Epithelial cell of esophagus (primary cell): ENCODE data around the gene MACROD2.

Experiments used
- DNase-seq: peaks from one replicate; pipeline ENCODE4 v3.0.0; 2010; ENCODE audit warnings: low read depth
- H3K4me3 ChIP-seq: 2 replicates; pipeline ENCODE4 v1.5.1; 2011; ENCODE audit warnings: mild to moderate bottlenecking, low read length, control low read depth
- TF ChIP-seq, protein P1 (sequence below): IDR thresholded peaks from 2 replicates; pipeline ENCODE4 v1.5.1; 2011; ENCODE audit warnings: low read depth, mild to moderate bottlenecking, low read length, control low read depth, inconsistent platforms; ENCODE audit not compliant: insufficient read depth; ENCODE audit errors: missing control alignments

The MACROD2 gene

DNA sequence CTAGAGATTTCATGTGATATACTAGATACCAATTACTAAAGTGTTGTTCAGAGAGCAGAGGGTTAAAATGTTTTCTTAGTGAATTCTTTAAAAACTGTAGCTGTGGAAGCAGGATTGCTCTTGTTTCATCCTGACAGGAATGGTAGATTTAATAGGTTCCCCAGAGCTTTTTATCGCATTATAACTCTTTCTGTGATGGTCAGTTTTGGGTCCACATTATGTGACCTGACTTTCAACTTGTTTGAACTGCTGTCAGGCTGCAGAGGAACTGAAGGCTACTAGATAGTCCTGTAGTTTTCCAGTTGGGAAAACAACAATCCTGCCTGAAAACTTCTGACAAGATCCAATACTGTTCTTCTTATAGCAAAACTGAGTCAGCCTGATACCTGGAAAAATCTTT lies 671.4 kb downstream of the MACROD2 start:
- TF ChIP-seq, protein P1, sequence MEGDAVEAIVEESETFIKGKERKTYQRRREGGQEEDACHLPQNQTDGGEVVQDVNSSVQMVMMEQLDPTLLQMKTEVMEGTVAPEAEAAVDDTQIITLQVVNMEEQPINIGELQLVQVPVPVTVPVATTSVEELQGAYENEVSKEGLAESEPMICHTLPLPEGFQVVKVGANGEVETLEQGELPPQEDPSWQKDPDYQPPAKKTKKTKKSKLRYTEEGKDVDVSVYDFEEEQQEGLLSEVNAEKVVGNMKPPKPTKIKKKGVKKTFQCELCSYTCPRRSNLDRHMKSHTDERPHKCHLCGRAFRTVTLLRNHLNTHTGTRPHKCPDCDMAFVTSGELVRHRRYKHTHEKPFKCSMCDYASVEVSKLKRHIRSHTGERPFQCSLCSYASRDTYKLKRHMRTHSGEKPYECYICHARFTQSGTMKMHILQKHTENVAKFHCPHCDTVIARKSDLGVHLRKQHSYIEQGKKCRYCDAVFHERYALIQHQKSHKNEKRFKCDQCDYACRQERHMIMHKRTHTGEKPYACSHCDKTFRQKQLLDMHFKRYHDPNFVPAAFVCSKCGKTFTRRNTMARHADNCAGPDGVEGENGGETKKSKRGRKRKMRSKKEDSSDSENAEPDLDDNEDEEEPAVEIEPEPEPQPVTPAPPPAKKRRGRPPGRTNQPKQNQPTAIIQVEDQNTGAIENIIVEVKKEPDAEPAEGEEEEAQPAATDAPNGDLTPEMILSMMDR = no peak
- DNase-seq = no peak
- H3K4me3 ChIP-seq = no peak overlapping the region

DNA sequence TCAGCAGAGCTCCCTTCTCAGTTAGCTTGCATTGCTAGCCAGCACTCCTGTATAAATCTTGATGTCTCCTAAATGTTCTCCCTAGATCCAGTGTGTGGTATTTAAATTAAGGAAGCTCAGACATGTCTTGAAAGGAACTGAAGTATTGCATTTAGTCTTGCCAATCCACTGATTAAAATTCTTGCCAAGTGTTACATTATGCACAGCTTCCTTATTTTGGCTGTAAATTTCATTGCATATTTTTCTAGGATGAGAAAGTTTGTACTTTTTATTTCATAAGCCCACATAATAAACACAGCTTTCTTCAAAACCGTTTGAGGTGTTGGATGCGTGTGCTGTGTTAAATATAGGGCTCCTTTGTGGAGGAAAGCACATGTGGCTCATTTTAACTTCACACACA lies 671.9 kb downstream of the MACROD2 start:
- no peak for DNase-seq
- no peak overlapping the region for H3K4me3 ChIP-seq
- TF ChIP-seq, protein P1 = no peak

DNA sequence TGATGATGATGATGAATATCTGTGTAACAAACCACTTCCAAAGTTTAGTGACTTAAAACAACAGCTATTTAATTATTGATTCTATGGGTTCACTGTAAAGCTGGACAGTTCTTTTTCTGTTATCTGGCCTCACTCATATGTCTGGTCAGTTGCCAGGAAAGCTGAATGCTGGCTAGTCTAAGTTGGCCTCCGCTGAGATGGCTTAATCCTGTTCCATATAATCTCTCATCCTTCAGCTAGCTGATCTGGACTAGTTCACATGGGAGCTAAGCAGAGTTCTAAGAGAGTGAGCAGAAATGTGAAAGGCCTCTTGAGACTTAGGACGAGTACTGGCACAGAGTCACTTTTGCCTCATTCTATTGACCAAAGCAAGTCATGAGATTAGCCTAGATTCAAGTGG lies 676.8 kb downstream of the MACROD2 start:
- TF ChIP-seq, protein P1 = no peak
- H3K4me3 ChIP-seq = no peak overlapping the region
- no peak for DNase-seq

DNA sequence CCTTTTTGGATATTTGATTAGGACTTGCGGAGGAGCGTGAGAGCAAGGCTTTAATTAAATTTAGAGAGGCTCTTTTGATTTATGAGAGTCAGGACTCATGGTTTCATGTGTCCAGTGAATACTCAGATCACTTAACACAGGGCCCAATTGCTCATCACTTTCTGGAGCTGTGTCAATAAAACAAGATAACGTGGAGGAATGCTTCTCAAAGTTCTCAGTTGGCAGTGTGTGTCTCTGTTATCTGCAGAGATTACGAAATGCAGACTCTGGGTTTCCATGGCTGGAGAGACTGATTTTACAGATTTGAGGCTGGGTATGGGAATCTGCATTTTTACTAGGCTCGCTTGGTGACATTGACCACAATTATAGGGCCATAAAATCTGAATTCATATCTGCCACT lies 677.8 kb downstream of the MACROD2 start:
- DNase-seq = no peak
- no peak overlapping the region for H3K4me3 ChIP-seq
- TF ChIP-seq, protein P1 = no peak

DNA sequence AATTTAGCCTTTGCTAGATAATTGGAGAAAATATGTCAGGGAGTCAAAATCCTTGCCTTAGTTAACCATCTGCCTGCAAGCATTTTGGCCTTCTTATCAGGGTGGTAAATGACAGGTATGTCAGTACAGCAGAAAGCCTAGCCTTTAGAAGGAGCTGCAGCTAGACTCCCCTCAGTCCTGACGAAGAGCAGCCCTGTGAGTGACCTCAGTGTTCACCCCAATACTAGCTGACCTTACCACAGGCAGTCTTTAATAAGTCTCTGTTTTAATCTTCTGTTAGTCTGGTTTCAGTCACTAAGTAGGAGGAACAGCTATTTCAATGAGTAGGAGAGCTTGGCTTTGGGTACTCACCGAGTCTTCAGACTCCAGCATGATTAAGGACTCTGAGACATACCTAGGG lies 682.1 kb downstream of the MACROD2 start:
- H3K4me3 ChIP-seq = no peak overlapping the region
- TF ChIP-seq, protein P1 = no peak
- DNase-seq = no peak

DNA sequence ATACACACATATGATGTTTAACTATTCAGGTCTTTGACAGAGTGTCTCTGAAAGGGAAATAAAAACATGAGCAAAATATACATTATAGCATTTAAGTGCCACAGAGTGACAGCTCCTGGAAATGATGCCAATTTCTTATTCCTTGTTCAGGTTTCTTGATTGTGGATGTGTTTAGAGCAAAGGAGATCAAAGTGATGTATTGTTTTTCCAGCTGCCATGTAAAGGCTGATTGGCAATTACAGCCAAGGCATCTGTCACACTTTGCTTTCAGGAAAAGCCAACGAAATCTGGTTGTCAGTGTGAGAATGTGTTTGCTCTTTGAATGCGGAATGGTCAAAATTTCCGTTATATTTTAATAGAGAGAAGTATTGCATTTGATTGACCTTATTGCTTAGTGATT lies 689.9 kb downstream of the MACROD2 start:
- no peak for DNase-seq
- no peak overlapping the region for H3K4me3 ChIP-seq
- TF ChIP-seq, protein P1 = no peak

DNA sequence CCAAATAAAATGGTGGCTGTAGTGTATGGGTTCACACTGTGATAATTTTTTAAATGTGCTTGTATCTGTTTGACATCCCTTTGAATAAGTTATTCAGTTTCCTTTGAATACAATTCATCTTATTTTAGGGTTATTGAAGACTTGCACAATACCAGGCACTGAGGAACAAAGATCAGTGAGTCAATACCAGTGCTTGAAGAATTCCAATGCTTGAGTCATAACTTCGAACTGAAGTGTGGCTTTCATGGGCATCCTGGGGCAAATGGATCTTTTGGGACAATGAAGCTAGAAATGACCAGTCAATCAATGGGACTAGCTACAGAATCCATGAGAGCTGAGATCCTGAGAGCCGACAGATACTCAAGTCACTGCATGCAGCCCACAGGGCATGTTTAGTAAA lies 692.0 kb downstream of the MACROD2 start:
- DNase-seq = peak; percentile 81
- TF ChIP-seq, protein P1 = no peak

More for the DNA sequence above, 692.0 kb downstream of the MACROD2 start:
- H3K4me3 ChIP-seq = no peak overlapping the region
